Activated CD4-positive, CD25-positive, alpha-beta regulatory T cell treated with anti-CD3 and anti-CD28 coated beads, Interleukin-2, amount 50 U/mL, for 16 hours (primary cell): Measurements from ENCODE around the gene MSI1.

Experiments
- DNase-seq: peaks from one replicate; pipeline ENCODE4 v3.0.0-alpha.2; 2020; ENCODE audit warnings: low read depth, low spot score

The MSI1 gene

GRCh38 chr12:120377611-120378010 is 8.6 kb upstream of the MSI1 start:
- no peak for DNase-seq

DNA sequence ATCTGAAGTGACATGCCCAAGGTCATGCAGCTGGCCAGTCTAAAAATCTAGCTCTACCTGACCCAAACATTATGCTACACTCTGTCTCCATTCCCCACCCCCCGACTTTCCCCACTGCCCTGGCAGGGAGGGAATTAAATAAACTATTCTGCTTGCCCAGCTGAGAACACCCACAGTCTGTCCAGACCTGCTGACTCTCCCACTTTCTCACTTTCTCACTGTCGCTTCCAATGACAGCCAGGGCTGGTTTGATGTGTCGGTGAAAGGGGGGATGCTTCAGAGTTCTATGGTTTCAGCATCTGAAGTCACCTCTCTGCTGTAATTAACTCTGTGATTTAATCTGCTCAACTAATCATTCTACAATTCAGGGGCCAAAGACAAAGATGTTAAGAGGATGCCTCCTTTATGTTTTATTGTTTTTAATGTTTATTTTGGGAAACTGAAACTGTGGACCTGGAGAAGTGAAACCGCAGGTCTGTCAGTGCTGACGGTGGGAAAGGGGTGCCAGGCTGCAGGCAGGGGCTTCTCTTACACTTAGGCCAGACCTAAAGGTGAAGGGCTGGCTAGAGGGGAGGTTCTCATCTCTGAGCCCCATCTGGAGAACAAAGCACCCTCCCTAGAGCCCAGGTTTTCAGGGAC is 8.1 kb upstream of the MSI1 start:
- DNase-seq: no peak

GRCh38 chr12:120376416-120376815 is 7.5 kb upstream of the MSI1 start:
- no peak for DNase-seq

- DNase-seq: no peak
These were observed 7.0 kb upstream of the MSI1 start for GRCh38 chr12:120376009-120376408.

DNA sequence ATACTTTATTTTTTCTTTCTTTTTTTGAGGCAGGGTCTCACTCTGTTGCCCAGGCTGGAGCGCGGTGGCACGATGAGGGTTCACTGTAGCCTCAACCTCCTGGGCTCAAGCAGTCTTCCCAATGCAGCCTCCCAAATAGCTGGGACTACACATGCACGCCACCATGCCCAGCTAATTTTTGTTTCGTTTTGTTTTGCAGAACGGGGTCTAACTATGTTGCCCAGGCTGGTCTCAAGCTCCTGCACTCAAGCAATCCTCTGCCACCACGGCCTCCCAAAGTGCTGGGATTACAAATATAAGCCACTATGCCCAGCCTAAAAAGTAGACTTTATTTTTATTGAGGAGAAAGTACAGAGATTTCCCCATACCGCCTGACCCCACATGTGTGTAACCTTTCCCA is 4.7 kb upstream of the MSI1 start:
- DNase-seq: no peak

GRCh38 chr12:120370343-120371243 is 1.6 kb upstream of the MSI1 start:
- DNase-seq: no peak

- DNase-seq: no peak
These were observed 809 bp upstream of the MSI1 start for GRCh38 chr12:120369603-120370342.

DNA sequence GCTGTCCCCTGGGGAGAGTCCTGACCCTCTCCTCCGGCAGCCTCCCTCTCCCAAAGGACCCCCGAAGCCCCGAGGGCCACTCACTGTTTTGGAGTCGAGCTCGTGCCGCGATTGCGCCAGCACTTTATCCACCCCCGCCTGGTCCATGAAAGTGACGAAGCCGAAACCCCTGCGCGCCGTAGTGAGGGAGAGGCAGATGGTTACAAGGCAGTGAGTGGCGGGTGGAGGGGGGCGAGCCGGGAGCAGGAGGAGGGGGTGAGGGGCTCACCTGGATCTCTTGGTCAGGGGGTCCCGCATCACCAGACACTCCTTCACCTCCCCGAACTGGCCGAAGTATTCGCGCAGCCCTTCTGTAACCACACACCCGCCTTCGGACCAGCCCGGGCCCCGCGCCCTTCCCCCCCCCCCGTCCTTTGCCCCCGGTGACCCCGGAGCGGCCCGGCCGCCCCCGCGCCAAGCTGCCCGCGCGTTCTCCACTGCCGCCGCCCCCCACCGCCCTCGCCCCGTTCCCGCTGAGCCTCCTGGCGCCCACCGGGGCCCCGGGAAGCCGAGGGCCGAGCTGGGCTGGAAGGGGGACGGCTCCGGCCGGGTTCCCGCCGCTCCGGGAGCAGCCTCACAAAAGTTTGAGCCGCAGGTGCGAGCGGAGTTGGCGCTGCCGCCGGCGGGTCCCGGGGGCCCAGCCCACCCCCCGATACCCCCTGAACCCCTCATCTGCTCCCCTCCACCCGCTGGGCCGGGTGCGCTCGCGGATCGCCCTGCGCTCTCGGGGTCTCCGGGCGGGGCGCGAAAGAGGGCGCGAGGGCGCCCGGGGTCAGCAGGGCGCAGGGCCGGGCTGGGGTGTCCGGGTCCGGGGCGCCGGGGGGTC is 808 bp downstream of the MSI1 start:
- DNase-seq: no peak

DNA sequence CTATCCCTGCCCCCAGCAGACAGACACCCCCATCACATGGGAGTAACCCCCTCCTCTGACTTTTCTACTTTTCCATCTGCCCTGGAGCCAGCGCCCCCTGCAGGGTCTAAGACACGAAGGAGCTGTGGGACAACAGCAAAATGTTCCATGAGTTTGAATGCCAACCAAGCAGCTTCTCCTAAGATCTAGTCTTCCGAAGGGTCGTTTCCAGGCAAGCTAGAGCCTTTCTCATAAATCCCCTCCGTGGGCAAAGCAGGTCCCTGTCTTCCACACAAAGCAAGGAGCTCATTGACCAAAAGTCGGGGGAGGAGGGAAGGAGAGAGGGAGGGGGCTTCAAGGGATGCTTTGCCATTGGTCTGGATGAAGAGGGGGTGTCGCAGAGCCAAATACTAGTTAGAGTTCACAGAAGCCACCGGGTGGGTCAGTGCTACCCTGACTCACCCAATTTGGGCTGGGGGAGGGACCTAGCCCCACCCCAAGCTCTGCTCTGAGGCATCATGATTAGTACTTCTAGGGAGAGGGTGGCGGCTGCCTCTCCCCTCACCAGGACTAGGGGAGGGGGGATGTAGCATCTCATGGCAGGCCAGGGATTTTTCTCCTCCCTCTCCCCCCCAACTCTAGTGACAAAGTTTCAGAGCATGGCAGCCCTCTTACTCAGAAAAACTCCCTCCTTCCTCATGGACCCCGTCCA is 1.6 kb downstream of the MSI1 start:
- no peak for DNase-seq

- no peak for DNase-seq
These were observed 2.1 kb downstream of the MSI1 start for GRCh38 chr12:120366845-120367232.

GRCh38 chr12:120366341-120366705 is 2.6 kb downstream of the MSI1 start:
- DNase-seq: no peak

GRCh38 chr12:120365675-120366340 is 3.2 kb downstream of the MSI1 start:
- no peak for DNase-seq

DNA sequence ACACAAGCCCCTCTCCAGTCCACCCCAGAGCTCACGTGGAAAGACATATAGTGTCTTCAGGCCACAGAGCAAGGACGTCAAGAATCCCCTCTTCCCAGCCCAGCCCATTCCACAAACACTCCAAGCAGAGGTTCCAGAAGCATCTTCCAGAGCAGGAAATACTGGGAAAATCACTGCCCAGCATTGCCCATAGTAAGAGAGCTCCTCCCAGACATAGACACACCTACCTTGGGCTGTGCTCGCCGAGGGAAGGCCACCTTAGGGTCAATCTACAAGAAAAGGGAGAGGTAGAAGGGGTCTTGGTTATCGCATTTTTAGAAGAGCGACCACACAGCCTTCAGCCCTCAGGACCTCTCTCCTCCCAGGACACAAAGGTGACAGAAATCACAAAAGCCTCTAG is 4.5 kb downstream of the MSI1 start:
- no peak for DNase-seq

GRCh38 chr12:120363274-120363855 is 5.6 kb downstream of the MSI1 start:
- no peak for DNase-seq

- no peak for DNase-seq
These were observed 6.3 kb downstream of the MSI1 start for GRCh38 chr12:120362516-120363273.

- DNase-seq: no peak
These were observed 7.3 kb downstream of the MSI1 start for GRCh38 chr12:120361506-120362208.

GRCh38 chr12:120359128-120359527 is 9.8 kb downstream of the MSI1 start:
- DNase-seq: no peak

- no peak for DNase-seq
These were observed 10.4 kb downstream of the MSI1 start for GRCh38 chr12:120358412-120359100.
